Posterior cingulate gyrus (tissue), 11 donors: ENCODE results near the gene URAD.
"Not testable (repeated sequence)": the region's sequence is repeated elsewhere in the genome, so short reads cannot be mapped to it uniquely, and the experiment has no call there.

Experiments used
- DNase-seq, 10 donors: peaks; one replicate each; pipeline versions ENCODE4 v3.0.0 to v3.0.0-alpha.2; 2020 to 2021; ENCODE audit warnings: mixed read lengths in 3 of 10
- intact Hi-C: fragments of 100-400 bp; cut with DNase I; formaldehyde crosslinking; loops from one replicate; pipeline ENCODE4 v1.15.1; 2023

Gene URAD

GRCh38 chr13:27988520-27988919, at the start of gene URAD:
URAD (minus strand) TSS chr13:27988693; CDS start chr13:27988637, 56 bp downstream.
- DNase-seq = peak in 1 of 10 donors; percentile 49
- intact Hi-C loops = loop anchor here (10.0 kb wide), 1 partner anchor 1004 kb away; no protein-coding TSS in a partner anchor

GRCh38 chr13:28037399-28037798, 48.9 kb upstream of the URAD start:
- DNase-seq = no peak
- intact Hi-C loops = no loop called here

- intact Hi-C loops = no loop called here
- no peak for DNase-seq
Measured at GRCh38 chr13:28035146-28035782, 46.8 kb upstream of the URAD start.

GRCh38 chr13:28033894-28034655, 45.6 kb upstream of the URAD start:
- DNase-seq = no peak
- intact Hi-C loops = no loop called here

- intact Hi-C loops, DNase-seq: not testable (repeated sequence)
Measured at GRCh38 chr13:28032438-28032837, 43.9 kb upstream of the URAD start.

GRCh38 chr13:28031896-28032288, 43.4 kb upstream of the URAD start:
- DNase-seq = no peak
- intact Hi-C loops = no loop called here

GRCh38 chr13:28031220-28031895, 42.9 kb upstream of the URAD start:
- peak in 6 of 10 donors; percentile 14 to 85 (median 18) for DNase-seq
- intact Hi-C loops = no loop called here

- no peak for DNase-seq
- intact Hi-C loops = no loop called here
Measured at GRCh38 chr13:28027607-28028364, 39.3 kb upstream of the URAD start.

GRCh38 chr13:28027071-28027470, 38.6 kb upstream of the URAD start:
- intact Hi-C loops = no loop called here

GRCh38 chr13:28026508-28026907, 38.0 kb upstream of the URAD start:
- no peak for DNase-seq
- intact Hi-C loops = no loop called here

More at GRCh38 chr13:28027071-28027470, 38.6 kb upstream of the URAD start:
- no peak for DNase-seq

GRCh38 chr13:28022848-28023518, 34.5 kb upstream of the URAD start:
- intact Hi-C loops = no loop called here
- DNase-seq = no peak

GRCh38 chr13:28014301-28014700, 25.8 kb upstream of the URAD start:
- intact Hi-C loops = no loop called here
- no peak for DNase-seq

GRCh38 chr13:28013482-28013881, 25.0 kb upstream of the URAD start:
- intact Hi-C loops = no loop called here
- no peak for DNase-seq

- intact Hi-C loops = no loop called here
- DNase-seq = no peak
Measured at GRCh38 chr13:28012896-28013295, 24.4 kb upstream of the URAD start.

GRCh38 chr13:28012383-28012782, 23.9 kb upstream of the URAD start:
- no peak for DNase-seq
- intact Hi-C loops = no loop called here

GRCh38 chr13:28010046-28010445, 21.6 kb upstream of the URAD start:
- intact Hi-C loops = no loop called here
- no peak for DNase-seq

GRCh38 chr13:28005016-28005415, 16.5 kb upstream of the URAD start:
- intact Hi-C loops, DNase-seq: not testable (repeated sequence)

GRCh38 chr13:28002886-28003698, 14.6 kb upstream of the URAD start:
- DNase-seq = no peak
- intact Hi-C loops = no loop called here

- peak in 1 of 10 donors; percentile 78 for DNase-seq
- intact Hi-C loops = no loop called here
Measured at GRCh38 chr13:28001837-28002473, 13.5 kb upstream of the URAD start.
